Adipose tissue (tissue), 3 donors: ENCODE data around the gene TMEM175. TPM values are rescaled to one million over a fixed set of nuclear protein-coding genes. Genes with fewer than 3 reads are reported as not detected.
"Not testable (repeated sequence)": the region's sequence is repeated elsewhere in the genome, so short reads cannot be mapped to it uniquely, and the experiment has no call there.

Source experiments
- H3K27ac ChIP-seq: one replicate; pipeline ENCODE4 v1.5.1; 2013; ENCODE audit warnings: low read depth, low read length
- WGBS, 3 donors: extraction: QIAGEN DNeasy Blood & Tissue Kit; methylation state at CpG; one replicate each; pipeline ENCODE4 v1.1.7; 2013; 5-methylcytosine and 5-hydroxymethylcytosine counted together
- polyA plus RNA-seq, 3 donors: library from polyadenylated mRNA; stranded (reverse); fragments of 200-250 nt; gene quantifications; one replicate each; pipeline ENCODE4 v1.2.3, GENCODE V29; 2013
- donor health status: healthy with polysubstance abuse.
- donor health status: Bipolar disorder and iron deficiency.
- donor health status: healthy.

Gene TMEM175
- polyA plus RNA-seq, 3 donors = 13.8 to 33.2 (median 22.7) TPM

- 91 to 92% (median 92%) methylated on average over 60 to 69 of the region's 69 CpGs for WGBS, 3 donors
- no peak overlapping the region for H3K27ac ChIP-seq
Observed at GRCh38 chr4:988726-989721, 56.8 kb downstream of the TMEM175 start.

- H3K27ac ChIP-seq = no peak overlapping the region
- 95 to 96% (median 96%) methylated on average over 56 to 58 of the region's 58 CpGs for WGBS, 3 donors
Observed at GRCh38 chr4:989722-990471, 57.6 kb downstream of the TMEM175 start.

- no peak overlapping the region for H3K27ac ChIP-seq
- WGBS, 3 donors = 91 to 93% (median 92%) methylated on average over 26 of the region's 26 CpGs
Observed at GRCh38 chr4:990746-991367, 58.6 kb downstream of the TMEM175 start.

- 93 to 94% (median 93%) methylated on average over 44 to 50 of the region's 50 CpGs for WGBS, 3 donors
- no peak overlapping the region for H3K27ac ChIP-seq
Observed at GRCh38 chr4:991451-992296, 59.4 kb downstream of the TMEM175 start.

- no peak overlapping the region for H3K27ac ChIP-seq
- WGBS, 3 donors = 32 to 69% (median 55%) methylated on average over 25 of the region's 25 CpGs
Observed at GRCh38 chr4:992297-993110, 60.2 kb downstream of the TMEM175 start.

DNA sequence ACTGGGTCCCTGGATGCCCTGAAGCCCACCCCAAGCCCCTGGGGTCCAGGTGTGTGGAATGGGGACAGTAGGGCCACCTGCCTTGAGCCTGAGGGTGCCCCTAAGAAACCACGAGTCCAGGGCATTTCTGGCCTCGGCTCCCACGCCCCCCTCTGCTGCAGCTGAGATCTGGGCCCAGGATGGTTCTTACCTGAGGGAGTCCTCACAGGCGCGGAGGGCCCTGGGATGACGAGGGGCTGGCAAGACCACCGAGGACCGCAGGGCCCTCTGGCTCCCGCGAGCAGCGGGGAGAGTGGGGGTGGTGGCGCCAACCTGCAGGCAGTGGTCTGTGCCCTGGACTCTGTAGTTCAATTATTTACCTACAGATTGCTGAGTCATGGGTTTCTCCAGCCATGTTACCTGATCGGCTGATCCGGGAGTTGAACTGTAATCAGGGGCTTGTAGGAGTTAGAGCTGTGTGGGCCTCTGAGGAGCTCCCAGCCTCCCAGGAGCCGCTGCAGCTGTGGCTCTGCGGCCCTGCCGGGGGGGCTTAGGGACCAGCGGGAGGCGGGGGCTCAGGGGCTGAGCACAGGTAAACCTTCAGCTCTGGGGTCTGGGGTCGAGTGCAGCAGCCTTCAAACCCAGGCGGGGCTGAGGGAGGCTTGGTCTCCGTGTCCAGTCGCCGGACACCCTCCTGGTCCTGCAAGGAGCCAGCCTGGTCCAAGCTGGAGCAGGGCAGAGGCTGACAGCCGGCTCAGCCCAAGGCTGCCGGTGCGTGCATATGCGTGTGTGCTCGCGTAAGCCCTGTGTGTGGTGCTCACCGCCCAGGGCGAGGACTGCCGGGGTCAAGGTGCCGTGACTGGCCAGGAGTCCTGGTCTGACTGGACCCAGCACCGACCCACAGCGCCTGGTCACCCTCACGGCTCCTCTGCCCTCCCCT, 61.1 kb downstream of the TMEM175 start, which contains the start of gene SLC26A1:
Gene SLC26A1 (minus strand): TSS at position 294 of the 919 bp plus-strand sequence. CDS start 1,701 bp downstream, outside the sequence.
- no peak within 1 kb of the TSS for H3K27ac ChIP-seq
- 40 to 91% (median 86%) methylated on average over 37 of the region's 37 CpGs for WGBS, 3 donors

GRCh38 chr4:995311-996026, 63.2 kb downstream of the TMEM175 start:
- no peak overlapping the region for H3K27ac ChIP-seq
- 85 to 91% (median 90%) methylated on average over 21 to 23 of the region's 23 CpGs for WGBS, 3 donors

DNA sequence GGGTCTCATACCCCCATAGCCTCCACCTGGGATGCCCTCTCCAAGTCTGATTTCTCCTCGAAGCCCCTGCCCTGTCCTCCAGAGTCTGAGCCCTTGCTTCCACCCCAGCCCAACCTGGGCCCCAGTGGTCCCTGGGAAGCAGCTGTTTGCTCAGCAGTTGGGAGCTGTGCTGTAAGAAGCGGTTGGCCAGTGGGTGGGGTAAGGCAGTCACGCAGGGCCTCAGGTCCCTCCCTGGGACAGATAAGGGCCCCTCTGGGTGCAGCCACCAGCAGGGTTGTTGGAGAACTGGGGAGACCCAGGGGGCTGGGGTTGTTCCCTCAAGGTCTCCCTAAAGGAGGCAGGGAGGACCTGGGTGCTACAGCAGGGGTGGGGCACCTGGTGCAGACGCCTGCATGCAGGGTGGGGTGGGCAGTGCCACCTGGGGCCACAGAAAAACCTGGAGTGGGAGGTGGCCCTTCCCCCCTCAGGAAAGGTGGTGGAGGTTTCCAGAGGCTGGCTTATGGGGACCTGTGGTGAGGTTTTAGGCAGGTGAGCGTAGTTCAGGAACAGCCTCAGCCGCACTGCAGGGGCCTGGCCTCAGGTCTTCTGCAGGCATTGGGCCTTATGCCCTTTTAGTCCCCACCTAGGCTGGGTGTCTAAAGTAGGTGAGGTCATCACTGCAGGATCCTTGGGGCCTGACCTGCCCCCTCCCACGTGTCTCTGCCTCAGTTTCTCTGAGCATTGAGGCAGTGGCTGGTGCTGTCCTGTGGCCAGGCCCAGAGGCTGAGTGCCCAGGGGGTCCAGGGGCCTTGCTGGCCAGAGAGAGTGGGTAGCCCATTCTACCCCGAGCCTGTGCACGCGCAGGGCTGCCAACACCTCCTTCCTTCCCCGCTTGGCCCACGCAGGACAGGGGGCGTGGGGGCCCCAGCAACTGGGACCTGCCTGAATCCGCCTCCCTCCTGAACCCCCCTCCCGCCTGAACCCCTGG, 64.1 kb downstream of the TMEM175 start:
- WGBS, 3 donors = 60 to 83% (median 61%) methylated on average over 13 to 15 of the region's 15 CpGs

DNA sequence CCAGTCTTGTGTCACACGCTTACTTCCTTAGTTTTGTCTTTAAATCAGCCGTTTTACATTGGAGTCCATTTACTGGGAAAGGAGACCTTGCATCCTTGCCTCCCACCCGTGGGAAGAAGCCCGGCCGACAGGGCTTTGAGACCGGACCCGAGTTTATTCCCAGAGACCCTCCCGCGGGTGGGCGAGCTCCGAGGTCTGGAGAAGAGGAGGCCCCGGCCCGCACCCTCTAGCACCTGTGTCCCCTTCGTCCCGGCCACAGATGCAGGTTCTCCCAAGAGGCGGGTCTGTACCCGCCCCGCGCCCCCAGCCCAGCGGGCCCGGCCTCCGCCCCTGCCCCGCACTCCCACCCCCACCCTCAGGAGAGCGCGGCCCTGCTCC, 64.7 kb downstream of the TMEM175 start:
- H3K27ac ChIP-seq = no peak overlapping the region
- 6 to 14% (median 8%) methylated on average over 22 to 25 of the region's 25 CpGs for WGBS, 3 donors

More for the DNA sequence above, 64.1 kb downstream of the TMEM175 start:
- no peak overlapping the region for H3K27ac ChIP-seq

GRCh38 chr4:997375-998071, 65.3 kb downstream of the TMEM175 start:
- no peak overlapping the region for H3K27ac ChIP-seq

DNA sequence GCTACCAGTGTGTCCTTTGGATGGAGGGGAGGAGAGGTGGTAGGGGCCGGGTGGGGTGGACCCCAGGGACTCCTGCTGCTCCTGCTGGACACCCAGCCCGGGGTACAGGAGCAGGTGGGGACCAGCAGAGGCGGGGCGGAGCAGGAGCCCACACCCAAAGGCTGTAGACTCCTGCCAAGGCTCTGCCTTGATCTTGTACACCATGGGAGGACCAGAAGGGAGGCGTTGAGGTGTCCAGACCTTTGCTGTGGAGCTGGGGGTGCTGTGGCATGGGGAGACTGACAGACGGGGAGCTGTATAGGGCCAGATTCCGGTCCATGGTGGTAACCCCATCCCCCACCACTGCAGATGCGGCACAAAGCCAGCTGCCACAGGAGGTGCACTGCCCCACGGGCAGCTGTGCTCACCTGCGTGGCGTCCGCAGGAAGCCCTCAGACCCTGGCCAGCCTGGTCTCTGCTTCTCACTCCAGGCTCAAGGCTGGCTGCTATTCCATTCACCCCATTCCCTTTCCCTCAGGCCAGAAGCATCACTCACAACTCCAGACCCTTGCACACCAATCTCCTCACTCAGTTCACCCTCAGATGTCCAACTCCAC, 65.9 kb downstream of the TMEM175 start:
- WGBS, 3 donors = 42 to 48% (median 47%) methylated on average over 12 of the region's 12 CpGs

More at GRCh38 chr4:997375-998071, 65.3 kb downstream of the TMEM175 start:
- 2 to 5% (median 2%) methylated on average over 21 to 67 of the region's 68 CpGs for WGBS, 3 donors

GRCh38 chr4:999240-999863, 67.1 kb downstream of the TMEM175 start:
- H3K27ac ChIP-seq = not testable (repeated sequence)
- 44 to 52% (median 50%) methylated on average over 14 to 17 of the region's 21 CpGs for WGBS, 3 donors

More for the DNA sequence above, 65.9 kb downstream of the TMEM175 start:
- H3K27ac ChIP-seq = no peak overlapping the region

DNA sequence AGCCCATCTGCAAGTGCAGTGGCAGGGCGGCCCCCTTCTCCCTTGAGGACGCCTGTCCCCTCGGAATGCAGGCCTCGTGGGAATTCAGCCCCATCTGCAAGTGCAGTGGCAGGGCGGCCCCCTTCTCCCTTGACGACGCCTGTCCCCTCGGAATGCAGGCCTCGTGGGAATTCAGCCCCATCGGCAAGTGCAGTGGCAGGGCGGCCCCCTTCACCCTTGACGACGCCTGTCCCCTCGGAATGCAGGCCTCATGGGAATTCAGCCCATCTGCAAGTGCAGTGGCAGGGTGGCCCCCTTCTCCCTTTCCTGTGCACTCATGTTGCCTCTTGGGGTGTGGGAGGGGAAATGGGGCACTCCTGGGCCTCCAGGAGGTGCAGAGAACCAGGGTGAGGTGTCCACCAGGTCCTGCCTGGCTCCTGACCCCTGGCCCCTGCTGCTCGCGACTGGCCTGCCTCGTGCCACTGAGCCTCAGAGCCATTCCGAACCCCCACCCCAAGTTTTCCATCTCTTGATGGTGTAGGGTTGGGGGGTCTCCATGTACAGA, 67.7 kb downstream of the TMEM175 start:
- WGBS, 3 donors = 54 to 59% (median 56%) methylated on average over 16 to 18 of the region's 18 CpGs
- H3K27ac ChIP-seq = no peak overlapping the region
